ENCODE results near the gene XRN1.
A peak's percentile ranks its signal among the peaks of the same experiment; 100 is the strongest.
"Not testable (repeated sequence)": the region's sequence is repeated elsewhere in the genome, so short reads cannot be mapped to it uniquely, and the experiment has no call there.

Gene XRN1

GRCh38 chr3:142363936-142364467 lies 83.8 kb downstream of the XRN1 start:
- H3K36me3 ChIP-seq (ENCODE audit: control insufficient read depth, insufficient read depth, low read length, severe bottlenecking), result peaks cover 71% of the 10 kb centered on the region
- H3K9me3 ChIP-seq (ENCODE audit: control insufficient read depth, low read length), result no peaks in the 10 kb centered on the region
- no peaks in the 10 kb centered on the region for H3K27me3 ChIP-seq (replicated peaks; ENCODE audit: control insufficient read depth, insufficient read depth, low read length)
- H3K4me3 ChIP-seq (ENCODE audit: low read length), result no peak overlapping the region
- H3K9ac ChIP-seq (ENCODE audit: low read length), result no peak overlapping the region
- no peak for DNase-seq (ENCODE audit: low read depth)
- H3K4me1 ChIP-seq (ENCODE audit: control insufficient read depth, insufficient read depth, low read length), result no peaks in the 10 kb centered on the region

- not testable (repeated sequence) for H3K9me3 ChIP-seq (ENCODE audit: control insufficient read depth, low read length); DNase-seq (ENCODE audit: low read depth); H3K27me3 ChIP-seq (replicated peaks; ENCODE audit: control insufficient read depth, insufficient read depth, low read length); H3K4me3 ChIP-seq (ENCODE audit: low read length); H3K9ac ChIP-seq (ENCODE audit: low read length); H3K4me1 ChIP-seq (ENCODE audit: control insufficient read depth, insufficient read depth, low read length)
- peaks cover 70% of the 10 kb centered on the region for H3K36me3 ChIP-seq (ENCODE audit: control insufficient read depth, insufficient read depth, low read length, severe bottlenecking)
These were observed 84.4 kb downstream of the XRN1 start for GRCh38 chr3:142363433-142363832.

- Histone ChIP-seq H3K27me3 (replicated peaks; ENCODE audit: control insufficient read depth, insufficient read depth, low read length) (no peaks in the 10 kb centered on the region), H3K9ac (ENCODE audit: low read length) (no peak overlapping the region), H3K9me3 (ENCODE audit: control insufficient read depth, low read length) (no peaks in the 10 kb centered on the region), H3K4me1 (ENCODE audit: control insufficient read depth, insufficient read depth, low read length) (no peaks in the 10 kb centered on the region), H3K36me3 (ENCODE audit: control insufficient read depth, insufficient read depth, low read length, severe bottlenecking) (peaks cover 88% of the 10 kb centered on the region), H3K4me3 (ENCODE audit: low read length) (no peak overlapping the region)
- DNase-seq (ENCODE audit: low read depth), result no peak
These were observed 88.5 kb downstream of the XRN1 start for GRCh38 chr3:142359367-142359766.

- H3K27me3 ChIP-seq (replicated peaks; ENCODE audit: control insufficient read depth, insufficient read depth, low read length), result no peaks in the 10 kb centered on the region
- peaks cover 92% of the 10 kb centered on the region for H3K36me3 ChIP-seq (ENCODE audit: control insufficient read depth, insufficient read depth, low read length, severe bottlenecking)
- H3K4me3 ChIP-seq (ENCODE audit: low read length), result no peak overlapping the region
- H3K4me1 ChIP-seq (ENCODE audit: control insufficient read depth, insufficient read depth, low read length), result no peaks in the 10 kb centered on the region
- DNase-seq (ENCODE audit: low read depth), result no peak
- H3K9me3 ChIP-seq (ENCODE audit: control insufficient read depth, low read length), result no peaks in the 10 kb centered on the region
- H3K9ac ChIP-seq (ENCODE audit: low read length), result no peak overlapping the region
These were observed 91.0 kb downstream of the XRN1 start for GRCh38 chr3:142356818-142357217.

GRCh38 chr3:142355692-142356091 lies 92.1 kb downstream of the XRN1 start:
- Histone ChIP-seq H3K36me3 (ENCODE audit: control insufficient read depth, insufficient read depth, low read length, severe bottlenecking) (peaks cover 91% of the 10 kb centered on the region), H3K4me1 (ENCODE audit: control insufficient read depth, insufficient read depth, low read length) (no peaks in the 10 kb centered on the region), H3K27me3 (replicated peaks; ENCODE audit: control insufficient read depth, insufficient read depth, low read length) (no peaks in the 10 kb centered on the region), H3K9ac (ENCODE audit: low read length) (no peak overlapping the region), H3K9me3 (ENCODE audit: control insufficient read depth, low read length) (no peaks in the 10 kb centered on the region), H3K4me3 (ENCODE audit: low read length) (no peak overlapping the region)
- no peak for DNase-seq (ENCODE audit: low read depth)

GRCh38 chr3:142354076-142354475 lies 93.8 kb downstream of the XRN1 start:
- no peak for DNase-seq (ENCODE audit: low read depth)
- Histone ChIP-seq H3K9ac (ENCODE audit: low read length) (no peak overlapping the region), H3K4me3 (ENCODE audit: low read length) (no peak overlapping the region), H3K36me3 (ENCODE audit: control insufficient read depth, insufficient read depth, low read length, severe bottlenecking) (peaks cover 93% of the 10 kb centered on the region), H3K9me3 (ENCODE audit: control insufficient read depth, low read length) (no peaks in the 10 kb centered on the region), H3K4me1 (ENCODE audit: control insufficient read depth, insufficient read depth, low read length) (no peaks in the 10 kb centered on the region), H3K27me3 (replicated peaks; ENCODE audit: control insufficient read depth, insufficient read depth, low read length) (no peaks in the 10 kb centered on the region)

- H3K9me3 ChIP-seq (ENCODE audit: control insufficient read depth, low read length), result no peaks in the 10 kb centered on the region
- peaks cover 94% of the 10 kb centered on the region for H3K36me3 ChIP-seq (ENCODE audit: control insufficient read depth, insufficient read depth, low read length, severe bottlenecking)
- no peaks in the 10 kb centered on the region for H3K27me3 ChIP-seq (replicated peaks; ENCODE audit: control insufficient read depth, insufficient read depth, low read length)
- H3K9ac ChIP-seq (ENCODE audit: low read length), result no peak overlapping the region
- H3K4me1 ChIP-seq (ENCODE audit: control insufficient read depth, insufficient read depth, low read length), result no peaks in the 10 kb centered on the region
- no peak overlapping the region for H3K4me3 ChIP-seq (ENCODE audit: low read length)
- DNase-seq (ENCODE audit: low read depth), result peak; percentile 7
These were observed 94.3 kb downstream of the XRN1 start for GRCh38 chr3:142353571-142353970.

- not testable (repeated sequence) for DNase-seq (ENCODE audit: low read depth); H3K9me3 ChIP-seq (ENCODE audit: control insufficient read depth, low read length); H3K4me1 ChIP-seq (ENCODE audit: control insufficient read depth, insufficient read depth, low read length); H3K4me3 ChIP-seq (ENCODE audit: low read length); H3K27me3 ChIP-seq (replicated peaks; ENCODE audit: control insufficient read depth, insufficient read depth, low read length); H3K9ac ChIP-seq (ENCODE audit: low read length)
- peaks cover 89% of the 10 kb centered on the region for H3K36me3 ChIP-seq (ENCODE audit: control insufficient read depth, insufficient read depth, low read length, severe bottlenecking)
These were observed 95.1 kb downstream of the XRN1 start for GRCh38 chr3:142352698-142353097.

GRCh38 chr3:142348460-142348859 lies 99.4 kb downstream of the XRN1 start:
- Histone ChIP-seq H3K9me3 (ENCODE audit: control insufficient read depth, low read length) (no peaks in the 10 kb centered on the region), H3K36me3 (ENCODE audit: control insufficient read depth, insufficient read depth, low read length, severe bottlenecking) (peaks cover 76% of the 10 kb centered on the region), H3K27me3 (replicated peaks; ENCODE audit: control insufficient read depth, insufficient read depth, low read length) (no peaks in the 10 kb centered on the region), H3K4me1 (ENCODE audit: control insufficient read depth, insufficient read depth, low read length) (no peaks in the 10 kb centered on the region), H3K4me3 (ENCODE audit: low read length) (no peak overlapping the region), H3K9ac (ENCODE audit: low read length) (no peak overlapping the region)
- DNase-seq (ENCODE audit: low read depth), result no peak

GRCh38 chr3:142337994-142338393 lies 109.8 kb downstream of the XRN1 start:
- H3K9me3 ChIP-seq (ENCODE audit: control insufficient read depth, low read length), result peaks cover 4% of the 10 kb centered on the region
- no peak overlapping the region for H3K4me3 ChIP-seq (ENCODE audit: low read length)
- no peak overlapping the region for H3K9ac ChIP-seq (ENCODE audit: low read length)
- H3K36me3 ChIP-seq (ENCODE audit: control insufficient read depth, insufficient read depth, low read length, severe bottlenecking), result peaks cover 67% of the 10 kb centered on the region
- no peaks in the 10 kb centered on the region for H3K27me3 ChIP-seq (replicated peaks; ENCODE audit: control insufficient read depth, insufficient read depth, low read length)
- no peaks in the 10 kb centered on the region for H3K4me1 ChIP-seq (ENCODE audit: control insufficient read depth, insufficient read depth, low read length)
- DNase-seq (ENCODE audit: low read depth), result no peak

GRCh38 chr3:142332390-142332789 lies 115.4 kb downstream of the XRN1 start:
- Histone ChIP-seq H3K4me3 (ENCODE audit: low read length) (no peak overlapping the region), H3K4me1 (ENCODE audit: control insufficient read depth, insufficient read depth, low read length) (no peaks in the 10 kb centered on the region), H3K9ac (ENCODE audit: low read length) (no peak overlapping the region), H3K36me3 (ENCODE audit: control insufficient read depth, insufficient read depth, low read length, severe bottlenecking) (peaks cover 67% of the 10 kb centered on the region), H3K27me3 (replicated peaks; ENCODE audit: control insufficient read depth, insufficient read depth, low read length) (no peaks in the 10 kb centered on the region), H3K9me3 (ENCODE audit: control insufficient read depth, low read length) (no peaks in the 10 kb centered on the region)
- DNase-seq (ENCODE audit: low read depth), result no peak

- not testable (repeated sequence) for H3K9me3 ChIP-seq (ENCODE audit: control insufficient read depth, low read length); DNase-seq (ENCODE audit: low read depth); H3K9ac ChIP-seq (ENCODE audit: low read length); H3K27me3 ChIP-seq (replicated peaks; ENCODE audit: control insufficient read depth, insufficient read depth, low read length); H3K4me3 ChIP-seq (ENCODE audit: low read length)
- peaks cover 19% of the 10 kb centered on the region for H3K4me1 ChIP-seq (ENCODE audit: control insufficient read depth, insufficient read depth, low read length)
- H3K36me3 ChIP-seq (ENCODE audit: control insufficient read depth, insufficient read depth, low read length, severe bottlenecking), result peaks cover 31% of the 10 kb centered on the region
These were observed 123.4 kb downstream of the XRN1 start for GRCh38 chr3:142324275-142324953.
